NCI-H2196 (cell line): ENCODE results near the gene C2orf92.
A peak's percentile ranks its signal among the peaks of the same experiment; 100 is the strongest.
"Not testable (repeated sequence)": the region's sequence is repeated elsewhere in the genome, so short reads cannot be mapped to it uniquely, and the experiment has no call there.

Experiments used
- DNase-seq: peaks from one replicate; lab custom pipeline; 2025; ENCODE audit not compliant: unreplicated experiment; lab: John Stamatoyannopoulos, UW

Gene C2orf92

DNA sequence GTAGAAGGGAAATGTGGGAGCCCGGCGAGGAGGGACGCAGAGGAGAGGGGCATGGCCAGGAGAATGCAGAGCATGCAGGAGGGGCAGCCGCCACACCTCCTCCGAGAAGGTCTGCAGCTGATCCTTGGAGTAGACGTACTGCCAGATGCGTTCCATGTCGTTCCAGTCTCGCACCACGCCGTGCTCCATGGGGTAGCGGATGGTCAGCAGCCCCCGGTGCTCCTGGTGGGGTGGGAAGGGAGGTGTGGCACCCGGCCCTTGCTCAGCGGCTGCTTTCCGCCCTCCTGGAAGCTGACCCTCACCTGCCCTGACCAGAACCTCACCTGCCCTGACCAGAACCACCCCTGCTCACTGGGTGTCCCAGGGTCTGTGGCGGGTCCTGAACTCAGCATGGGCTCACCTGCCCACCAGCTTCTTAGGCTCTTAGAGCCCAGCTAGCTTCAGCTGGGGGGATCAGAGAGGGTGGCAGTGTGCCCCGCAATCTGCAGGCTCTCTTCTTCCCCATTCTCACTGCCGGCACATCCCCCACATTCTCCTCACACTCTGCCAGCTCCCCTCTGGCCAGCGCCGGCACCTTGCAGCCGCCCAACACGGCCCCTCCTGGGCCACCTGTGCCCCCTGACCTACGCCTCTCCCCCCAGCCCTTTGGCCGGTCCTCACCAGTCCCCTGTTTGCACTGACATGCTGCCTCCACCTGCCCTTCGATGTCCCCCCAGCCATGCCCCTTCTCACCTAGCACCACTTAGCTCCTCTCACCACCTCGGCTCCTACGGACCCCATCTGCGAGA is 10.1 kb upstream of the C2orf92 start:
- DNase-seq: no peak

DNA sequence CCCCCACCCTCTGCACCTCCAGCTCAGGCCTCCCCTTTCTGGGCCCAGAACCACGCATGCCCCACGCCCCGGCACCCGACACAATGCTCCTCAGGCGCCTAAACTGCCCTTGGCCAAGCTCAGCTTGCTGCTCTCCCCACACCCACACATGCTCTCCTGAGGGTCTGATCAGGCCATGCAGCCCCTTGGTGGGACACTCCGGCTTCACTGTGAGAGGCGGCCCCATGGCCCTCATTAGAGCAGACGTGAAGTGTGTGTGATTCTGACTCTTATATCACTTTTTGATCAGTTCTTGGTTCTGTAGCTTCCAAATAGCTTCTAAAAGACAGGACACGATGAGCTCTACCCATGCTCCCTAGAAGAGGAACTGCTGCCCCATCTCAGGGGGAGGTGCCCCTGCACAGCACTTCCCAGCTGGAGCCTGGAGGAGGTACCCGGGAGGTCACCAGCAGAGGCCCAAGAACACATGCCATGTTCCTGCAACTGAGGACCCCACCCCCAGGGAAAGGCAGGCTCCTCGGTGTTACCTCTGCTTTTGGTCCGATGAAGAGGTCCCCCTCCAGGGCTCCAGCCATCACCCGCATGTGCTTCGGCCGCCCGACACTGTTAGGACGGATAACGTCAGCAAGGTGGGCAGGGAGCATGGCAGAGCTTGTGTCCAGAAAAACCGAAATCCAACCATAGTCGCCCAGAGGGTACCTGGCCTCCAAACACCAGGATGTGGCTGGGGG is 9.3 kb upstream of the C2orf92 start:
- no peak for DNase-seq

DNA sequence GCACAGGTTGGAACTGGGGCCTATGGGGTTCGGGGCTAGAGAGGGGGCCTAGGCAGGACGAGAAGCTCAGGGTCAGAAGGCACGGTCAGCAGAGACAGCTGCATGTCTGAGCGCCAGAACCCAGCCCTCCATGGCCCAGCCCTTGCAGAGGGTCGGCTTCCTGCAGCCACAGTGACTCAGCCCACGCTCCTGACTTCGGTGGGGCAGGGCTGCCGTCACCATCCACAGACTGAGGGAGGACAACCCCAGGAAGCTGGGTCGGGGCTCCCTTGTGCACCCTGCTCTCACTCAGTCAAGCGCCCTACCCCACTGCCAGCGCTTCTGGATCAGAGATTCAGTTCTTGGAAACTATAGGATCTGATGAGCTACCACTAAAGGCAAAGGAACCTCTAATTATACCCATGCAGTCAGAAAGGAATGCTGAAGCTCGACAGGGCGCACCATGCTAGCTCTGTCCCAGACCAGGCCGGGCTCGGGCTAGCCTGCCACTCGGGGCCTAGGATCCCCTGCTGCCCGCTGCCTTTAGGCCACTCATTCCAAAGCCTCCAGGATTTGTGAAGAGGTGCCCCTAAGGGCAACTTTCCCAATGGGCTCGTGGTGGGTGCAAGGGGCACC is 8.6 kb upstream of the C2orf92 start:
- no peak for DNase-seq

DNA sequence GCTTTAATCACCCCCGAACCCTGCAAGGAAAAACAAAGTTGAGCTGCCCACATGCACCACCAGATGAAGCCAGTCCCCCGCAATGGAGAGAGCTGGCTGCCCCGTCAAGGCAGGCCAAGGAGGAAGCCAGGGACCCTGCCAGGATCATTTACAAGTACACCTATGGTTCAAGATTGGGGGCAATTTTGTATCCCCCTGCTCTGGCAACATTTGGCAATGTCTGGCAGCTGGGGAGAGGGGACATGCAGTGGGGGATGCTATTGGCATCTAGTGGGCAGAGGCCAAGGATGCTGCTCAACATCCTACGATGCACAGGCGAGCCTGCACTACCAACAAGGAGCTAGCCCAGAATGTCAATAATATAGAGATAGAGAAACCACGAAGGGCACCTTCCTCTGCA is 7.6 kb upstream of the C2orf92 start:
- no peak for DNase-seq

DNA sequence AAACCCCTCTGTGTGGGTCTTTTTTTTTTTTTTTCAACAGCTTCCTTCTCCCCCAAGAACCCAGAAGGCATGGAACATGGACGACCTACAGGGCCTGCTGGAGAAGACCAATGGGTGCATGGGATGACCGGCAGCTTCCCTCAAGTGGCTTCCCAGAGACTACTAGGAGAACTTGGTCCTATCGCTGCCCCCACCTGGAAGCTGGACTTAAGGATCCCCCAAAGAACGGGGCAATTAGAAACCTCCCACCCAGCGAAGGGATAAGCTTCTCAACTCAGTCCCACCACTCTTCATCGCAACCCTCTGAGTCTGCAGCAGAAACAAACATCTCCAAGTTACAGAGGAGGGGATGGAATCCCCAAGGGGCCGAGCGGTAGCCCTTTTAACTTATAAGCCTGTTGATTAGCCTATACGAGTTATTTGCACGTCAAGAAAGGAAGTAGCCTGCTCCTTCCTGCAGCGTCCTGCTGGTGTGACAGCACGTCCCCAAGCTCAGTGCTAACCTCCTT is 7.1 kb upstream of the C2orf92 start:
- DNase-seq: no peak

DNA sequence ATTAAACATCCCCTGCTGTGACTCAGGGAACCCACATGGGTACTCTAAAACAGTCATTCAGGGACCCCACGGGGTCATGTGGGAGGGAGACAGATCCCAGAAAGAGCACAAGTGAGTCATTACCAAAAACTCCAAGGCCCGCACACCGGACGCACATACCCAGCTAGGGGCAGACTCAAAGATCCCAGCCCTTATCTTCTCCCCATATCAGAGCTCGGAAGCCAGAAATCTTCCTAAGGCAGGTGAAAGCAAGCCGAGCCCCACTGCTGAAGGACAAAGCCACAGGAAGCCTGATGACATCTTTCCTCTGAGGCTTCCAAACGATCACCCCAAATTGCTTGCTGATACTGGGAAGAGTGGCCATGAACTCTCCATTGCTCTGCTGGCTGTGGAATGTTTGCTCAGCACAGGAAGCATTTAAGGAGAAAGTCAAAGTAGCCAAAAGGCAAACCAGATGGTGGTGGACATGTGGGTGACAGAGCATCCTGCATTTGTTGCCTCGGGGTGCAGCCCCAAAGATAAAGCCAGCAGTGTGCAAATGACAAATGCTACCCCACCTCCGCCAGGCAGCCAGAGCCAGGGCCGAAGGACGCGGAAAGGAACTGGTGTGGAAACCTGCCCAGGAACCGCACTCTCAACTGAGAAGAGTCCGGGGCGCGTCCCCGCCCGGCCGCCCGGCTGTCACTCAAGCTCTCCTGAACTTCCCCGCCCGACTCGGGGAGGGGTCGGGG is 6.5 kb upstream of the C2orf92 start:
- no peak for DNase-seq

DNA sequence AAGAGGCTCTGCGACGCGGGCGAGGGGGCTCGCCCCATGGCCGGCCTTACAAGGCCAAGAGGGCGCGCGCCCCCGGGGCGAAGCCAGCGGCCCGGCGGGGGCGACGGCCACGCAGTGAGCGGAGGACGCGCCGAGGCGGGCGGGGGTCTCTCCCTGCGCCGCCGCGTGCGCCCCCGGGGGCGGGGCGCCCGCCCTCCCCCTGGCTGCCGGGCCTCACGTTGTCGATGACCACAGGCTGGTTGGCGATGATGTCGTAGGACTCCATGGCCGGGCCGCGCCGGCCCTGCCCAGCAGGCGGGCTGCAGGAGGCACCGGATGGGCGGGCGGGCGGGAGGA is 5.9 kb upstream of the C2orf92 start:
- DNase-seq: peak; percentile 68

DNA sequence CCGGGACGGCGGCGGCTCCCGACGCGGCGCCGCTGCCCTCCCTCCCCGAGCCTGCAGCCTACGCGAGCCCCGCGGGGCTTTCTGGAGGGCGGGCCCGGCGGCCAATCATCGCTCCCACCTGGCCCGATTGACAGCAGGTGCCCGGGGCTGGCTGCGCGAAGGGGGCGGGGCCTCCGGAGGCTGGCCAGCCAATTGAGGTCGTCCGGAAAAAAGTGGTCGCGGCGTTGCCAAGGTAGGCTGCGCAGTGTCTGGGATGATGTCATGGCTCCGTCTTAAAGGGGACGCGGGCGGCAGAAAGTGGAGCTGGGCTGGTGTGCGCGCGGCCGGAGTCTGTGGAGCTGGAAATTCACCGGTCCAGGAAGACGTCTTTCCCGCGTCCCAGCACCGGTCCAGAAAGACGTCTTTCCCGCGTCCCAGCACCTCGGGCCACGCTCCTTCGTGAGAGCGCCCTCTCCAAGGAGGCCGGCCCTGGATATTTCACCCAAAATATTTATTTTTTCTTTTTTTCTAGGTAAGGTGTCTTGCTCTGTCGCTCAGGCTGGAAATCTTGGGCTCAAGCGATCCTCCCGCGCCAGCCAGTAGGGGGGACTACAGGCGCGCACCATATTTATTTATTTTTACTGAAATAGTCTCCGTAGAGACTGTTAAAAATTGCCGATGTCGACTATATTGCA is 5.4 kb upstream of the C2orf92 start, which contains the start of gene ACTR1B:
ACTR1B (minus strand) TSS at position 83 of the 674 bp plus-strand sequence. CDS start 154 bp downstream, outside the sequence.
- peak; percentile 98 for DNase-seq

DNA sequence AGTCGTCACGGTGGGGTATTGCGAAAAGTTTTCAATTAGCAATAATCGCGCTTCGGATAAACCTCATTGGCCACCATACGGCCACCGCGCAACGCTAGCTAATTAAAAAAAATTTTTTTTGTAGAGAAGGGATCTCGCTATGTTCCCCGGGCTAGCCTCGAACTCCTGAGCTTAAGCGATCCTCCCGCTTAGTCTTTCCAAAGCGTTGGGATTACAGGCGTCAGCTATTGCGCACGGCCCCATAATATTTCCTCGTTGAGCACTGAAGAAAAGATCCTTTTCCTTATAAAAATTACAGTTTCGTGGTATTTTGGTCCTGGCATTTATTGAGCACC is 4.9 kb upstream of the C2orf92 start:
- peak; percentile 60 for DNase-seq

DNA sequence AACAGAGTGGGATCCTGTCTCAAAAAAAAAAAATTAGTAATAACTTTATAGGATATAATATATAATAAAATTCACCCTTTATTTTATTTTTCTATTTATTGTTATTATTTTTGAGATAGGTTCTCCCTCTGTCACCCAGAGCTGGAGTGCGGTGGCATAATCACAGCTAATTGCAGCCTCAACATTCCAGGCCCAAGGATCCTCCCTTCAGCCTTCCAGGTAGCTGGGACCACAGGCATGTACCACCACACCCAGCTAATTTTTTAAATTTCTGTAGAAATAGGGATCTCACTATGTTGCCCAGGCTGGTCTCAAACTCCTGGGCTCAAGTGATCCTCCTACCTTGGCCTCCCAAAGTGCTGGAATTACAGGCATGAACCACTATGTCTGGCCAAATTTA is 958 bp downstream of the C2orf92 start:
- no peak for DNase-seq

DNA sequence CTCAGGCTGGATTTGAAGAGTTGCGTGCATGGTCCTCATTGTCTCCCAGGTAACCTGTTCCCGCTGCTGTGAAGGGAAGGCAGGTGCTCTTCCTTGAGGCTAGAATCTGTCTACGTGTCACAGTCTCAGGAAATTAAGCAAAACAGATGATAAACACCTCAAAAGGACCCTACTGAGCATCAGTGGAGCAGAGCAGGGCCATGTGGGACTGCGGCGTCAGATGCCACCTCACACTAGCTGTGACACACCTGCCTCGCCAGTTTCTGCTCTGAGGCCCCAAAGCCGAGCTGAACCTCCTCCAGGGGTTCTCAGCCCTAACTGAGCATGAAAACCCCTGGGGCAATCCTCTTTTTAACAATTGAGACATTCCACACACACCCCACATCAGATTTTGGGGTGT is 2.0 kb downstream of the C2orf92 start:
- no peak for DNase-seq

DNA sequence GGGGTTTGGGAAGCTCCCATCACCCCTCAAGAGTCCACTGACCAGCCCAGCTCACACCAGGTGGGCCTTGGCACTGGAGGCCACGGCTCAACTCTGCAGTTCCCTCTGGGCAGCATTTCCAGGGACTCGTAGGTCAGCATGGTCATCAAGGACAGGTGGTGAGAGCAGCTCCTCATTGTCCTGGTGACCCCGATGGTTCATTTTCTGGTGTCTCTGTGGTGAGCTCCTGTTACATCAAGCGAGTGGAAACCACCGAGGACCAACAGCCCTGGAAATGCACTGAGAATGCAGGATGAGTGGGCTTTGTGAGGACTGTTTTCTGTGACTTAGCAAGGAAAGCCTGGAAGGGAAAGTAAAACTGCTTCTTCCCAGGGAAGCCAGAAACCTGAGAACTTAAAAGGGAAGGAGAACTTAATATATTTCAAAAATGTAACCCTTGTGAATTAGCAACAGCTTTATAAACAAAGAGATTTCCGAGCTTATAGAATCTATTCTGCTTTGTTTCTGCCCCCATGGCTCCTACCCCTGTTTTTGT is 3.2 kb downstream of the C2orf92 start:
- not testable (repeated sequence) for DNase-seq

DNA sequence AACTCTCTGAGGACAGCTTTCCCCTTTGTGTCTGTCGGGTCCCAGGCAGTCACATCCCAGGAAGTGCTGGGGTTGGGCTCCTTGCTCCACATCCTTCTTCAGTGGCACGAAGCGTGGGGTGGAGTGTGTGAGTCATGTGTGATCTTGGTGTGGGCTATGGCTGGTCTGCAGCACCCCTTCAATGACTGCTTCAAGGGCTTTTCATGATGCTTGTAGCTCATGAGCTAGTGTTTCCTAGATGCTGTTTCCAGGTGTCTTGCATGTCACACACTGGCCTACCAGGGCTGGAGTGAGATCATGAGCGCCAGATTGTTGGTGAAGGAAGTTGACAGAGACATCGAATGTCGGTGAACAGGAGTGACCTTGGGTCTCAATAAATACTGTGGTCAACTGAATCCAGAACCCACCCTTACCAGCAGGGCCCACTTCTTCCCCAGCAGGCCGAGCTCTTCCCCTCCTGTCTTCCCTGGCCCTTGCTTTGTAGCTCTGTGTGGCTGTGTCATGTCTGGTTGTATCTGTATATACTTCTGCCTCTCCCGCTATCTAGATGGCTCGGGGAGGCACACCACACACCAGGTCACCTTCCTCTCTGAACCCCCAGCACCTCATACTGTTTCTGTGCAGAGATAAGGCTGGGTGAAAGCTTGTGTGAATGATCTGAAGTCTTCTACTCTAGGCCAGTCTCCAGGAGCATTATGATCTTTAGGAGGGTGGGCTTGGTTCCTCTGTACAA is 3.8 kb downstream of the C2orf92 start:
- DNase-seq: no peak

DNA sequence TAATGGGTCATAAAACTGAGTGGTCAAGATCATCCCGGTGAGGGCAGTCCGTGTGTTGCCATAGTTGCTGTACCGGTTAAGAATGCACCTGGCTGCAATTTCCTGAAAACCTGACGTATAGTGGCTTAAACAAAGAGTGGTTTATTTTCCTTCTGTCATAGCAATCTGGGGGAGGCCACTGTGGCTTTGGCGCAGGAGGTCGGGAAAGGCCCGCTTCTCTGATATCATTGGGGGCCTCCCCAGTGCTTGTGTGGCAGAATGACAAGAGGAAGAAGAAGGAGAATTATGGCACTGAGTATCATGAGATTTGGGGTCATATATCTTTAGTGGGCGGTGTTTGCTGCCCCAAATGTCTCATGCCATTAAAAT is 4.4 kb downstream of the C2orf92 start:
- DNase-seq: no peak

DNA sequence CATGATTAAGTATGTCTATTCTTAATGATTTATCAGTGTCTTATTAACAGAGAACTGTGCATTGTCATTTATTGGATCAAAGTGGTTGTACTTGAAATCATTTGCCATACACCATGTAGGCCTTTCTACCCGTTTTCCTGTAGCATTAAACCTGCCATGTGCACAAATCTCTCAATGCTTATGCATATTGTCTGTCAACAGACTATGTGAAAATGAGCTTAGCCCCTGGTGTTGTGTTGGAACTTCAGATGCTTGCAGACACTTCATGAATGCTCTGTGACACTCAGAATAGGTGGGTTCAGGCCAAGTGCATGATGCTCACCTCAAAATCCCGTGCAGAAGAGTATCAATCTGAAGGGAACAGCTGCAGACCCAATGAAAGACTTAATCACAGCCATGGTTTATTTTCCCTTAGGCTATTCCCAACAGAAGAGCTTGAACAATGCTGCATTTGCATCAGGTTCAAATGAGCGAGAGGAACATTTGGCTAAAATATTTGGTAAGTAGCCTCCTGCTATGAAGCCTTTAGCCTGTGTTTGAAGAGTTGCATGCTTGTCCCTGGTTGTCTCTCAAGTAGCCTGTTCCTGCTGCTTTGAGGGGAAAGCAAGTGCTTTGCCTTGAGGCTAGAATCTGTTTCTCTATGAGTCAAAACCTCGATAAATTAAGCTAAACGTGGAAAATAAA is 6.1 kb downstream of the C2orf92 start:
- DNase-seq: no peak

DNA sequence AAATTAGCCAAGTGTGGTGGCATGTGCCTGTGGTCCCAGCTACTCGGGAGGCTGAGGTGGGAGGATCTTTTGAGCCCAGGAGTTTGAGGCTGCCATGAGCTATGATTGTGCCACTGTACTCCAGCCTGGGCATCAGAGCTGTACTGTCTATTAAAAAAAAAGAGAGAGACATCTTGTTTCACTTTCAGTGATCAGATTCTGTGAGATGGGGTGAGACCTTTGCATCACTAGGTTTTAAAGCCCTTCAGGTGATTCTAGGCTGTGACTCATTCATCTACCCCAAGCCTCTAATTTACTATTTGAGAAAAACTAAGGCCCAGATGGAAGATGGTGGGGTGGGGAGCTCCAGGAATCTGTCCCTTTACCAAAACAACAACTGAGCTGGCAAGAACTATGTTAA is 7.1 kb downstream of the C2orf92 start:
- no peak for DNase-seq

DNA sequence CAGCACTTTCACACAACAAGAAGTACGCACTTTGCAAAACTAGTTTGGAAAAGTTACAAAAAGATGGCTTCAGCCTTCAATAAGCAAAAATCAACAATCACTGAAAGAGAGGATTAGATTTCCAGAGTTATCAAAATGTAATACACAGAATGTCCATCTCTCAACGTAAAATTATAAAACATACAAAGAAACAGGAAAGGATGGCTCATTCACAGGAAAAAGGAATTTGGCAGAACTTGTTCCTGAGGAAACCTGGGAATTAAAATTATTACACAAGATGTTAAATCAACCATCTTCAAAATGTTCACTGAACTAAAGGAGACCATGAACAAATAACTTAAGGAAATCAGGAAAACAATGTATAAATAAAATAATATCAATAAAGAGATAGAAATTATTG is 8.0 kb downstream of the C2orf92 start:
- no peak for DNase-seq

DNA sequence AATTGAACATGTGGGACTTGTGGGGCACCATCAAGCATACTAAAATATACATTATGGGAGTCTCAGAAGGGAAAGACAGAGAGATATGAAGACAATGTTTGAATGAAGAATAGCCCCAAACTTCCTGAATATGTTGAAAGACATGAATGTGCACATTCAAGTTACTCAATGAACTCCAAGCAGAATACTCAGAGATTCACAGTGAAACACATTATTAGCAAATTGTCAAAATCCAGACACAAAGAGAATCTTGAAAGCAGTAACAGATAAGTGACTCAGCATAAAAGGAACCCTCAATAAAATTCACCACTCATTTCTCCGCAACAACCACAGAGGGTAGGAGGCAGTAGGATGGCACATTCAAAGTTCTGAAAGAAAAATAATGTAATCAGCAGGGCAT is 8.8 kb downstream of the C2orf92 start:
- DNase-seq: no peak

DNA sequence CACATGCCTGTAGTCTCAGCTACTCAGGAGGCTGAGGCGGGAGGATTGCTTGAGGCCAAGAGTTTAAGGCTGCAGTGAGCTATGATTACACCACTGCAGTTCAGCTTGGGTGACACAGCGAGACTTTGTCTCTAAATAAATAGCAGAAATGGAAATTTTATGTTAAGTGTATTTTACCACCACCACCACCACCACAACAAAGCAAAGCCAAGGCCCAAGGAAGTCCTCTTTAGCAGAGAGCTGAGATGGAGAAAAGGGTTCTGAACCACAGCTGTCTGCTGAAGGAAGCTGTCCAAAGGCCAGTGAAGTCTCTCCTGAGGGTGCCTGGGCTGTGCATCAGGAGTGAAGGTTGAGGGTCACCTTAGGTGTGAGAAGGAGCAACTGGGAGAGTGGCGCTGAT is 17.7 kb downstream of the C2orf92 start:
- not testable (repeated sequence) for DNase-seq
